GM18507 (cell line): ENCODE results near the gene CUEDC2.
A peak's percentile ranks its signal among the peaks of the same experiment; 100 is the strongest.

Experiments
- DNase-seq: peaks from one replicate; pipeline ENCODE4 v3.0.0; 2011; ENCODE audit warnings: low read depth; ENCODE audit not compliant: insufficient read length; ENCODE audit errors: extremely low spot score
- FAIRE-seq: peaks from 2 replicates; lab custom pipeline; 2011; peaks lifted over from hg19 to GRCh38; lab: Jason Lieb, UNC

The CUEDC2 gene

GRCh38 chr10:102413806-102414561 lies 18.4 kb downstream of the CUEDC2 start:
- DNase-seq, result no peak
- FAIRE-seq, result no peak

- DNase-seq, result peak; percentile 53
- FAIRE-seq, result peak; percentile 64
Measured at GRCh38 chr10:102413053-102413705, 19.2 kb downstream of the CUEDC2 start.

- DNase-seq (no peak), FAIRE-seq (no peak)
Measured at GRCh38 chr10:102412293-102412692, 20.1 kb downstream of the CUEDC2 start.

- DNase-seq (no peak), FAIRE-seq (no peak)
Measured at GRCh38 chr10:102411341-102412255, 20.8 kb downstream of the CUEDC2 start.

- FAIRE-seq, result no peak
- DNase-seq, result no peak
Measured at GRCh38 chr10:102410429-102411073, 21.8 kb downstream of the CUEDC2 start.

- no peak for DNase-seq
- no peak for FAIRE-seq
Measured at GRCh38 chr10:102409604-102410428, 22.6 kb downstream of the CUEDC2 start.

GRCh38 chr10:102408728-102409603 lies 23.4 kb downstream of the CUEDC2 start:
- no peak for DNase-seq
- FAIRE-seq, result no peak

GRCh38 chr10:102408131-102408727 lies 24.1 kb downstream of the CUEDC2 start:
- DNase-seq, result no peak
- no peak for FAIRE-seq

GRCh38 chr10:102407425-102408130 lies 24.8 kb downstream of the CUEDC2 start:
- no peak for FAIRE-seq
- no peak for DNase-seq

GRCh38 chr10:102406815-102407214 lies 25.6 kb downstream of the CUEDC2 start:
- FAIRE-seq, result no peak

GRCh38 chr10:102405632-102406031 lies 26.7 kb downstream of the CUEDC2 start:
- FAIRE-seq (no peak), DNase-seq (no peak)

More at GRCh38 chr10:102406815-102407214, 25.6 kb downstream of the CUEDC2 start:
- DNase-seq, result no peak

- DNase-seq (no peak), FAIRE-seq (no peak)
Measured at GRCh38 chr10:102405108-102405571, 27.2 kb downstream of the CUEDC2 start.

- no peak for FAIRE-seq
- no peak for DNase-seq
Measured at GRCh38 chr10:102404361-102405107, 27.8 kb downstream of the CUEDC2 start.

GRCh38 chr10:102403115-102403514 lies 29.3 kb downstream of the CUEDC2 start:
- DNase-seq (no peak), FAIRE-seq (no peak)

GRCh38 chr10:102402512-102402896 lies 29.9 kb downstream of the CUEDC2 start:
- no peak for FAIRE-seq

More at GRCh38 chr10:102402512-102402896, 29.9 kb downstream of the CUEDC2 start:
- no peak for DNase-seq
